Neuronal stem cell (in vitro differentiated cells): ENCODE data around the gene VSTM2L.

Source experiments
- DNase-seq: peaks from one replicate; pipeline ENCODE4 v3.0.0-alpha.2; 2013; ENCODE audit warnings: low spot score
- H2AFZ ChIP-seq: one replicate; pipeline ENCODE4 v1.6.1; 2013; ENCODE audit warnings: mild to moderate bottlenecking, low read length, inconsistent platforms
- H2AK5ac ChIP-seq: 2 replicates; pipeline ENCODE4 v1.6.1; 2013; ENCODE audit warnings: low read depth, mild to moderate bottlenecking, inconsistent platforms, low read length, moderate library complexity, mixed read lengths
- H2BK120ac ChIP-seq: 2 replicates; pipeline ENCODE4 v1.6.1; 2013; ENCODE audit warnings: low read depth, mild to moderate bottlenecking, inconsistent platforms, low read length, moderate library complexity, mixed read lengths
- H2BK12ac ChIP-seq: one replicate; pipeline ENCODE4 v1.6.1; 2013; ENCODE audit warnings: low read length, inconsistent platforms
- H2BK15ac ChIP-seq: 2 replicates; pipeline ENCODE4 v1.6.1; 2013; ENCODE audit warnings: mild to moderate bottlenecking, low read length, inconsistent platforms, mixed read lengths
- H2BK5ac ChIP-seq: one replicate; pipeline ENCODE4 v1.6.1; 2013; ENCODE audit warnings: inconsistent platforms, mild to moderate bottlenecking, low read length, moderate library complexity
- H3K14ac ChIP-seq: one replicate; pipeline ENCODE4 v1.6.1; 2013; ENCODE audit warnings: low read length, inconsistent platforms
- H3K18ac ChIP-seq: 2 replicates; pipeline ENCODE4 v1.6.1; 2013; ENCODE audit warnings: low read length, inconsistent platforms
- H3K23ac ChIP-seq: 2 replicates; pipeline ENCODE4 v1.6.1; 2013; ENCODE audit warnings: low read depth, mild to moderate bottlenecking, mixed read lengths, low read length, inconsistent platforms; ENCODE audit not compliant: poor library complexity
- H3K27ac ChIP-seq: replicated peaks from 3 replicates; pipeline ENCODE4 v1.5.1; 2013; ENCODE audit warnings: low read length, inconsistent platforms
- H3K27me3 ChIP-seq, 3 experiments: 2 replicates each; pipeline ENCODE4 v1.6.1; 2013; ENCODE audit warnings: low read length in 3 of 3, mild to moderate bottlenecking in 2 of 3, inconsistent platforms in 1 of 3, low read depth in 1 of 3, mixed read lengths in 1 of 3, moderate library complexity in 1 of 3; ENCODE audit not compliant: control insufficient read depth in 3 of 3, insufficient read depth in 3 of 3
- H3K36me3 ChIP-seq, 2 donors: replicated peaks in 1 of 2; 2 replicates each; pipeline ENCODE4 v1.6.1; 2013; ENCODE audit warnings: low read length in 2 of 2; ENCODE audit not compliant: control insufficient read depth in 2 of 2, insufficient read depth in 2 of 2
- H3K4ac ChIP-seq: 2 replicates; pipeline ENCODE4 v1.6.1; 2013; ENCODE audit warnings: inconsistent platforms, mild to moderate bottlenecking, low read length, moderate library complexity
- H3K4me1 ChIP-seq, 2 donors: 1 replicate in 1 of 2; 2 replicates in 1 of 2; pipeline ENCODE4 v1.6.1; 2013; ENCODE audit warnings: low read length in 2 of 2, low read depth in 1 of 2; ENCODE audit not compliant: control insufficient read depth in 2 of 2, insufficient read depth in 1 of 2
- H3K4me2 ChIP-seq: one replicate; pipeline ENCODE4 v1.6.1; 2013; ENCODE audit warnings: mild to moderate bottlenecking, low read length, inconsistent platforms; ENCODE audit not compliant: insufficient read depth, poor library complexity, severe bottlenecking
- H3K4me3 ChIP-seq, 2 donors: 2 replicates each; pipeline ENCODE4 v1.5.1; 2013; ENCODE audit warnings: low read length in 2 of 2, mild to moderate bottlenecking in 2 of 2, inconsistent platforms in 1 of 2, moderate library complexity in 1 of 2
- H3K79me1 ChIP-seq: one replicate; pipeline ENCODE4 v1.6.1; 2013; ENCODE audit warnings: low read depth, mild to moderate bottlenecking, inconsistent platforms, low read length, moderate library complexity
- H3K9ac ChIP-seq: one replicate; pipeline ENCODE4 v1.6.1; 2013; ENCODE audit warnings: mild to moderate bottlenecking, low read depth, low read length, inconsistent platforms; ENCODE audit not compliant: poor library complexity
- H3K9me3 ChIP-seq, 2 donors: replicated peaks in 1 of 2; 2 replicates each; pipeline versions ENCODE3 to v1.6.1; 2013; ENCODE audit warnings: low read length in 2 of 2, mild to moderate bottlenecking in 2 of 2, inconsistent platforms in 1 of 2, low read depth in 1 of 2, mixed read lengths in 1 of 2, moderate library complexity in 1 of 2; ENCODE audit not compliant: control insufficient read depth in 2 of 2, insufficient read depth in 1 of 2
- H4K8ac ChIP-seq: one replicate; pipeline ENCODE4 v1.6.1; 2013; ENCODE audit warnings: low read depth, mild to moderate bottlenecking, inconsistent platforms, low read length, moderate library complexity
- H4K91ac ChIP-seq: one replicate; pipeline ENCODE4 v1.6.1; 2013; ENCODE audit warnings: low read length, low read depth, mild to moderate bottlenecking, inconsistent platforms; ENCODE audit not compliant: poor library complexity
- WGBS, 2 donors: extraction: QIAGEN DNeasy Blood & Tissue Kit; methylation state at CpG; one replicate each; pipeline ENCODE4 v1.1.7; 2013; ENCODE audit warnings: missing lambda C conversion rate in 2 of 2, mixed read lengths in 1 of 2; ENCODE audit not compliant: insufficient read length in 2 of 2, insufficient replicate concordance in 1 of 2; ENCODE audit errors: extremely low coverage in 2 of 2; 5-methylcytosine and 5-hydroxymethylcytosine counted together

VSTM2L gene

DNA sequence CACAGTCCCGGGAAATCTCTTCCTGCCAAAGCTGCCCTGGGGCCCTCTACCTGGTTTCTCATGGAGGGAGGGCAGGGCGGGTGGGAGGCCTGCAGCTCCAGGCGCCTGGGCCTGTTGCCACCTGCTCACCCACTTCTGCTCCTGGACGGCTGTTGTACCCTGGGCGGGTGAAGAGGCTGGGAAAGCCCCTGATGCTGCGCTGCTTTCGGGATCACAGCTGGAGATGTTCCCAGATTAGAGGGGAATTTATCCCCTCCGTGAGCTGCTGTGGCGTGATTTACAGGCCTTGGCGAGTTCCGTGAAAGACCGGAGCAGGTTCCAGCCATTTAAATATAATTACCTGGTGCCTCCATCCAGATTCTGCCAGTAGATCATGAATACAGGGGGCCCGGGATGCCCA, 12.3 kb upstream of the VSTM2L start:
- WGBS, 2 donors, result no CpG with 5 or more reads among the region's 13 CpGs
- no peak for DNase-seq

DNA sequence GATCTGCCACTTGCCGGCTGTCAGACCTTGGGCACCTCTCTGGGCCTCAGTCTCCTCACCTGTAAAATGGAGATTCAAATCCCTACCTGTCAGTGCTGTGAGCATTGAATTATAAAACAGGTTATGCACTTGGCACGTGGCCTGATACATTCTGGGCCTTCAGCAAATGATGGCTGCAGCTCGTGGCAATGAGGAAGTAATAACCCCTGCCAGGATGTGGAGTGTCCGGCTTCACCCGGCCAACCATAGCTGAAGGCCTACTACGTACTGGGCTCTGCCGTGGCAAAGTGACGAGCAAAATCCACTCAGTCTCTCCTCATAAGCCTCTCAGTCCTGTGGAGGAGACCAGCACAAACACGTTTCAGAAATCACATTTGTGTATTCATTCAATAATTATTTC, 10.9 kb upstream of the VSTM2L start:
- H3K18ac ChIP-seq, result no peak overlapping the region
- H2BK5ac ChIP-seq, result no peak overlapping the region
- no CpG with 5 or more reads among the region's 9 CpGs for WGBS, 2 donors
- H2AFZ ChIP-seq, result no peak overlapping the region
- H3K27ac ChIP-seq, result no peak overlapping the region
- no peak overlapping the region for H3K14ac ChIP-seq
- H3K23ac ChIP-seq, result no peak overlapping the region
- H3K9ac ChIP-seq, result no peak overlapping the region
- no peak overlapping the region for H3K4me3 ChIP-seq
- H2AK5ac ChIP-seq, result peak overlapping the region; percentile 25
- H2BK120ac ChIP-seq, result no peak overlapping the region
- no peak for DNase-seq
- H4K91ac ChIP-seq, result no peak overlapping the region
- no peaks in the 10 kb centered on the region for H3K36me3 ChIP-seq
- H2BK15ac ChIP-seq, result no peak overlapping the region
- H3K4me2 ChIP-seq, result no peak overlapping the region
- H3K79me1 ChIP-seq, result no peaks in the 10 kb centered on the region
- no peak overlapping the region for H3K4ac ChIP-seq
- no peak overlapping the region for H4K8ac ChIP-seq
- H3K4me1 ChIP-seq, result peaks cover 0 to 2% of the 10 kb centered on the region in 2 donors
- peaks cover 0 to 3% of the 10 kb centered on the region in 2 donors for H3K9me3 ChIP-seq
- no peak overlapping the region for H2BK12ac ChIP-seq
- no peaks in the 10 kb centered on the region for H3K27me3 ChIP-seq

More for the DNA sequence above, 12.3 kb upstream of the VSTM2L start:
- H3K9me3 ChIP-seq, result peaks cover 0 to 3% of the 10 kb centered on the region in 2 donors
- H2BK5ac ChIP-seq, result no peak overlapping the region
- no peak overlapping the region for H3K14ac ChIP-seq
- H3K27ac ChIP-seq, result no peak overlapping the region
- H2BK120ac ChIP-seq, result no peak overlapping the region
- H3K23ac ChIP-seq, result no peak overlapping the region
- H4K8ac ChIP-seq, result no peak overlapping the region
- no peak overlapping the region for H2AK5ac ChIP-seq
- H3K4me3 ChIP-seq, result no peak overlapping the region
- no peak overlapping the region for H4K91ac ChIP-seq
- H2BK15ac ChIP-seq, result no peak overlapping the region
- no peak overlapping the region for H3K9ac ChIP-seq
- H2AFZ ChIP-seq, result no peak overlapping the region
- no peak overlapping the region for H3K4ac ChIP-seq
- no peak overlapping the region for H3K4me2 ChIP-seq
- no peak overlapping the region for H3K18ac ChIP-seq
- peaks cover 0 to 2% of the 10 kb centered on the region in 2 donors for H3K4me1 ChIP-seq
- no peaks in the 10 kb centered on the region for H3K79me1 ChIP-seq
- H3K36me3 ChIP-seq, result no peaks in the 10 kb centered on the region
- H3K27me3 ChIP-seq, result no peaks in the 10 kb centered on the region
- H2BK12ac ChIP-seq, result no peak overlapping the region

- H4K91ac ChIP-seq, result no peak overlapping the region
- no peak overlapping the region for H2BK15ac ChIP-seq
- H2BK120ac ChIP-seq, result no peak overlapping the region
- H4K8ac ChIP-seq, result no peak overlapping the region
- no peak overlapping the region for H2AK5ac ChIP-seq
- peaks cover 0 to 3% of the 10 kb centered on the region in 2 donors for H3K9me3 ChIP-seq
- H2BK5ac ChIP-seq, result no peak overlapping the region
- H3K14ac ChIP-seq, result no peak overlapping the region
- no peak overlapping the region for H2BK12ac ChIP-seq
- H3K4me1 ChIP-seq, result peaks cover 0 to 3% of the 10 kb centered on the region in 2 donors
- H3K23ac ChIP-seq, result no peak overlapping the region
- H3K4me2 ChIP-seq, result no peak overlapping the region
- no peak overlapping the region for H3K18ac ChIP-seq
- no peaks in the 10 kb centered on the region for H3K36me3 ChIP-seq
- no peaks in the 10 kb centered on the region for H3K79me1 ChIP-seq
- no peak overlapping the region for H3K4me3 ChIP-seq
- H3K27me3 ChIP-seq, result no peaks in the 10 kb centered on the region
- H3K9ac ChIP-seq, result no peak overlapping the region
- H3K4ac ChIP-seq, result no peak overlapping the region
- no peak overlapping the region for H2AFZ ChIP-seq
- no peak overlapping the region for H3K27ac ChIP-seq
- no peak for DNase-seq
- WGBS, 2 donors, result no CpG with 5 or more reads among the region's 5 CpGs
Measured at GRCh38 chr20:37893566-37894241, 9.2 kb upstream of the VSTM2L start.

DNA sequence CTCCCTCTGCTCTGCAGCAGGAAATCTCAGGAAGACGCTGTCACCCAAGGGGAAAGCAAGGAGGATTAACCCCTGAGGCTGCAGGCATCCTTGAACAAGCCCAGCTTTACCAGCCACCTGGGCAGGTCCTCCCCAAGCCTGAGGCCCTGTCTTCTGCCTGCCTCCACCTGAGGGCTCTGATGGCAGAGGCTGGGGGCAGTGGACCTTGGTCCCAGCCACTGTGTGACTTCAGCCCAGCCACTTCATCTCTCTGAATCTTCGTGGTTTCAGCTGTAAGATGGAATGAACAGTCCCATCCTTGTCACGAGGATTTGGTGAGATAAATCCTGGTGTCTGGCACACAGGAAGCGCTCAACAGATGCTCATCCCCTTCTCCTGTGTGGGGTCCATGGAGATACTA, 8.5 kb upstream of the VSTM2L start:
- H3K79me1 ChIP-seq, result no peaks in the 10 kb centered on the region
- peaks cover 0 to 3% of the 10 kb centered on the region in 2 donors for H3K9me3 ChIP-seq
- H3K23ac ChIP-seq, result no peak overlapping the region
- no peak overlapping the region for H3K27ac ChIP-seq
- H2BK15ac ChIP-seq, result no peak overlapping the region
- H2BK120ac ChIP-seq, result no peak overlapping the region
- no peak overlapping the region for H3K14ac ChIP-seq
- no peak overlapping the region for H2AFZ ChIP-seq
- no peak overlapping the region for H3K4ac ChIP-seq
- no CpG with 5 or more reads among the region's 4 CpGs for WGBS, 2 donors
- no peak overlapping the region for H2BK5ac ChIP-seq
- no peak overlapping the region for H4K91ac ChIP-seq
- no peak for DNase-seq
- no peak overlapping the region for H3K4me2 ChIP-seq
- no peak overlapping the region for H3K9ac ChIP-seq
- no peak overlapping the region for H3K4me3 ChIP-seq
- H2BK12ac ChIP-seq, result no peak overlapping the region
- no peak overlapping the region for H4K8ac ChIP-seq
- H3K18ac ChIP-seq, result peak overlapping the region; percentile 74
- H2AK5ac ChIP-seq, result peak overlapping the region; percentile 25
- H3K36me3 ChIP-seq, result no peaks in the 10 kb centered on the region
- peaks cover 0 to 3% of the 10 kb centered on the region in 2 donors for H3K4me1 ChIP-seq
- no peaks in the 10 kb centered on the region for H3K27me3 ChIP-seq
